KMS-11 (cell line): ENCODE results near the gene AMH.
A peak's percentile ranks its signal among the peaks of the same experiment; 100 is the strongest.

Experiments
- H2AFZ ChIP-seq: fragments of 200-600 bp; sonication (generic); 2 replicates; pipeline ENCODE4 v1.6.1; 2016; ENCODE audit warnings: antibody characterized with exemption, mixed run types, low read depth
- H3K27ac ChIP-seq: fragments of 200-600 bp; sonication (generic); 2 replicates; pipeline ENCODE4 v1.6.1; 2016; ENCODE audit warnings: mild to moderate bottlenecking, mixed run types
- H3K27me3 ChIP-seq: fragments of 200-600 bp; sonication (generic); 2 replicates; pipeline ENCODE4 v1.6.1; 2017; ENCODE audit warnings: mild to moderate bottlenecking, low read depth, mixed run types, moderate library complexity; ENCODE audit not compliant: insufficient read depth
- H3K36me3 ChIP-seq: fragments of 200-600 bp; sonication (generic); 2 replicates; pipeline ENCODE4 v1.6.1; 2017; ENCODE audit warnings: mild to moderate bottlenecking, mixed run types; ENCODE audit not compliant: insufficient read depth
- H3K4me1 ChIP-seq: fragments of 200-600 bp; sonication (generic); 2 replicates; pipeline ENCODE4 v1.6.1; 2016; ENCODE audit warnings: mild to moderate bottlenecking, low read depth, mixed run types; ENCODE audit not compliant: poor library complexity, severe bottlenecking
- H3K4me2 ChIP-seq: fragments of 200-600 bp; sonication (generic); 2 replicates; pipeline ENCODE4 v1.7.0; 2016; ENCODE audit warnings: mild to moderate bottlenecking, mixed run types
- H3K4me3 ChIP-seq: fragments of 200-600 bp; sonication (generic); IDR thresholded peaks from 2 replicates; pipeline ENCODE4 v1.6.1; 2017; ENCODE audit warnings: low read depth, low read length, mixed read lengths; ENCODE audit not compliant: insufficient read depth
- H3K79me2 ChIP-seq: fragments of 200-600 bp; sonication (generic); 2 replicates; pipeline ENCODE4 v1.6.1; 2016; ENCODE audit warnings: low read depth, mixed run types; ENCODE audit not compliant: insufficient read depth
- H3K9ac ChIP-seq: fragments of 200-600 bp; sonication (generic); 2 replicates; pipeline ENCODE4 v1.6.1; 2016; ENCODE audit warnings: mild to moderate bottlenecking, mixed run types
- H4K20me1 ChIP-seq: fragments of 200-600 bp; sonication (generic); 2 replicates; pipeline ENCODE4 v1.6.1; 2016; ENCODE audit warnings: mild to moderate bottlenecking, mixed run types; ENCODE audit not compliant: insufficient read depth
- CTCF ChIP-seq: fragments of 200-600 bp; sonication (generic); conservative IDR thresholded peaks from 2 replicates; pipeline ENCODE4 v1.6.1; 2017; ENCODE audit warnings: low read depth, mild to moderate bottlenecking, antibody characterized with exemption, low read length, moderate library complexity, mixed read lengths

Gene AMH

GRCh38 chr19:2269244-2270156 is 20.4 kb downstream of the AMH start:
- Histone ChIP-seq H3K4me1 (peaks cover 21% of the 10 kb centered on the region), H3K27me3 (no peaks in the 10 kb centered on the region), H2AFZ (peak overlapping the region; percentile 82; the same call in 1 of the 2 replicates), H3K79me2 (peaks cover 49% of the 10 kb centered on the region), H3K27ac (peak overlapping the region; percentile 72), H4K20me1 (peaks cover 12% of the 10 kb centered on the region; the same call in 1 of the 2 replicates), H3K4me3 (no peak overlapping the region), H3K36me3 (peaks cover 3% of the 10 kb centered on the region; the same call in 1 of the 2 replicates), H3K4me2 (peak overlapping the region; percentile 27; the same call in 1 of the 2 replicates), H3K9ac (peak overlapping the region; percentile 88)
- no peak for TF ChIP-seq CTCF

GRCh38 chr19:2270157-2270422 is 21.0 kb downstream of the AMH start:
- H3K27me3 ChIP-seq: no peaks in the 10 kb centered on the region
- no peak for TF ChIP-seq CTCF
- H3K27ac ChIP-seq: peak overlapping the region; percentile 72
- H3K9ac ChIP-seq: peak overlapping the region; percentile 88
- peak overlapping the region; percentile 76; the same call in 1 of the 2 replicates for H3K4me2 ChIP-seq
- H4K20me1 ChIP-seq: peaks cover 12% of the 10 kb centered on the region; the same call in 1 of the 2 replicates
- H2AFZ ChIP-seq: no peak overlapping the region
- H3K79me2 ChIP-seq: peaks cover 49% of the 10 kb centered on the region
- H3K4me1 ChIP-seq: peaks cover 21% of the 10 kb centered on the region
- no peak overlapping the region for H3K4me3 ChIP-seq
- H3K36me3 ChIP-seq: peaks cover 3% of the 10 kb centered on the region; the same call in 1 of the 2 replicates

GRCh38 chr19:2270423-2271233 is 21.5 kb downstream of the AMH start:
- Histone ChIP-seq H3K27ac (peak overlapping the region; percentile 72), H2AFZ (no peak overlapping the region), H3K9ac (peak overlapping the region; percentile 88), H3K4me2 (peak overlapping the region; percentile 76), H3K79me2 (peaks cover 49% of the 10 kb centered on the region), H3K27me3 (no peaks in the 10 kb centered on the region), H3K4me1 (peaks cover 21% of the 10 kb centered on the region), H4K20me1 (peaks cover 12% of the 10 kb centered on the region; the same call in 1 of the 2 replicates), H3K4me3 (no peak overlapping the region), H3K36me3 (peaks cover 3% of the 10 kb centered on the region; the same call in 1 of the 2 replicates)
- no peak for TF ChIP-seq CTCF

GRCh38 chr19:2271234-2272103 is 22.3 kb downstream of the AMH start:
- peaks cover 12% of the 10 kb centered on the region; the same call in 1 of the 2 replicates for H4K20me1 ChIP-seq
- H3K27ac ChIP-seq: peak overlapping the region; percentile 38; the same call in 1 of the 2 replicates
- peaks cover 3% of the 10 kb centered on the region; the same call in 1 of the 2 replicates for H3K36me3 ChIP-seq

More at GRCh38 chr19:2271234-2272103, 22.3 kb downstream of the AMH start:
- H3K4me1 ChIP-seq: peaks cover 17% of the 10 kb centered on the region
- no peak overlapping the region for H3K4me3 ChIP-seq
- no peaks in the 10 kb centered on the region for H3K27me3 ChIP-seq
- TF ChIP-seq CTCF: no peak
- no peak overlapping the region for H2AFZ ChIP-seq
- peak overlapping the region; percentile 88; the same call in 1 of the 2 replicates for H3K9ac ChIP-seq
- H3K4me2 ChIP-seq: peak overlapping the region; percentile 68
- H3K79me2 ChIP-seq: peaks cover 49% of the 10 kb centered on the region
